Gastrocnemius medialis (tissue), 4 donors: ENCODE results near the gene UNC5C.

Source experiments
- CTCF ChIP-seq, 5 experiments: fragments of 450-650 bp in 3 of 5; fragments of 200-600 bp in 2 of 5; sonication (generic) in 2 of 5; IDR thresholded peaks in 4 of 5; conservative IDR thresholded peaks in 1 of 5; 1 replicate in 4 of 5; 2 replicates in 1 of 5; pipeline ENCODE4 v1.5.1; 2016 to 2019; ENCODE audit warnings: antibody characterized with exemption in 5 of 5, mild to moderate bottlenecking in 3 of 5, moderate library complexity in 3 of 5
- POLR2A ChIP-seq, 2 donors: fragments of 450-650 bp; IDR thresholded peaks; one replicate each; pipeline ENCODE4 v1.6.1; 2017; ENCODE audit warnings: antibody characterized with exemption in 2 of 2, mild to moderate bottlenecking in 2 of 2, moderate library complexity in 2 of 2

GRCh38 chr4:95114521-95114920 is 434.3 kb downstream of the UNC5C start:
- TF ChIP-seq CTCF (IDR thresholded peaks at IDR 0.05 in 4 of 5, conservative IDR thresholded peaks at IDR 0.05 in 1 of 5) = no peak
- no peak for TF ChIP-seq POLR2A (IDR thresholded peaks at IDR 0.05)
